Stimulated activated CD4-positive, alpha-beta T cell treated with anti-CD3 and anti-CD28 coated beads, Interleukin-4, amount 100 ng/mL, for 1 hour (primary cell): ENCODE results near the gene CCSER1.

Experiments used
- DNase-seq: peaks from one replicate; pipeline ENCODE4 v3.0.0-alpha.2; 2020

The CCSER1 gene

DNA sequence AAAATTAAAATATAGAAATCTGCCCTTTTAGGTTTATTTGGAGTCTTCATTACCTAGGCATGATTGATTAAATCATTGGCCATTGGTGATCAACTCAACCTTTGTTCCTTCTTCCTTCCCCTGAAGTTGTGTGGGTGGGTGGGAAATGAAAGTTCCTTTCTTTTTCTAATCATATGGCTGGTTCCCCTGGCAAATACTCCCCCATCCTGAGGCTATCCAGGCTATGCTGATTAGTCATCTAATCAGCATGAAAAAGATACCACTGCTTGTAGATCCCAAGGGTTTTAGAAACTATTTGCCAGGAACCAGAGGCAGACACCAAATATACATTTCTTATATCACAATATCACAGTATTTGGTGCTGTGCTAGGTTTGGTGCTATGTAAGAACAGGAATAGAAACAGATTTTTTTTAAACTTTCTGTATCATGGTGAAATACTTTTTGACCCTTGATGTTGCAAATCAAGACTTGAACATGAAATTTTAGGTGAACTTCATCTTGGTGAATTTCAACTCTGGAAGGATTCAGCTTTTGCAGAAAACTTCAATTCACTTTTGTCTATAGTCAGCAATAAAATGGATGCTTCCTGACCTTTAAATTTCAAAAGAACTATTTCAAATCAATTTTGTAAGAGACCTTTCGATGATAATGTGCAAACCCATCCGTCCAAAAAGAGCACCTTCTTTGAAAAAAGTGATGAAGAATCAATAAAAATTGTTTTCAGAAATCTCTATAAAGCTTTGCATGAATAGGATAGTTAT is 71.1 kb downstream of the CCSER1 start:
- no peak for DNase-seq

DNA sequence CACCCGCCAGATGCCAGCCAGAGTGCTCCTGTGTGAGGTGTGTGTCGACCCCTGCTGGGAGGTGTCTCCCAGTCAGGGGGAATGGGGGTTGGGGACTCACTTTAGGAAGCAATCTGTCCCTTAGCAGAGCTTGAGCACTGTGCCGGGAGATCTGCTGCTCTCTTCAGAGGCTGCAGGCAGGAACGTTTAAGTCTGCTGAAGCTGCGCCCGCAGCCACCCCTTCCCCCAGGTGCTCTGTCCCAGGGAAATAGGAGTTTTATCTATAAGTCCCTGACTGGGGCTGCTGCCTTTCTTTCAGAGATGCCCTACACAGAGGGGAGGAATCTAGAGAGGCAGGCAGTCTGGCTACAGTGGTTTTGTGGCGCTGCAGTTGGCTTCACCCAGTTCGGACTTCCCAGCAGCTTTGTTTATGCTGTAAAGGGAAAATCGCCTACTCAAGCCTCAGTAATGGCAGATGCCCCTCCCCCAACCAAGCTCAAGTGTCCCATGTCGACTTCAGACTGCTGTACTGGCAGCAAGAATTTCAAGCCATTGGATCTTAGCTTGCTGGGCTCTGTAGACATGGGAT is 80.8 kb downstream of the CCSER1 start:
- no peak for DNase-seq

DNA sequence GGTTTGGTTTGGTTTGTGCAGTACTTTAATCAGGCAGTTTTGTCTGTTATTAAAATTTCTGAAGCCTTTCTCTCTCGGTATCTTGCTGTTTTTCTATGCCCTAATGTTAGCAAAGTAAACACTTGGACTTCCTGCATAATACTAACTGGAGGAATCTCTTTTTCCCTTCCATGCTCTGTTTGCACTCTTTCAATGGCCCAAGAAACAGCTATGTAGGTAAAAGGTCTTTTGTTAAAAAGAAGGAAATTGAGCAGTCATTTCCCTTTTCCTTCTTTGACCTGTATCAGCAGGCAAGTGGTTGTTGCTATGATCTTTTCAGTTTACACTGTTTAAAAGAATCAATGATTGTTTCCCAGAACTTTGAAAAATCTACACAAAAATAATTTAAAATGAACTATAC is 82.7 kb downstream of the CCSER1 start:
- no peak for DNase-seq

DNA sequence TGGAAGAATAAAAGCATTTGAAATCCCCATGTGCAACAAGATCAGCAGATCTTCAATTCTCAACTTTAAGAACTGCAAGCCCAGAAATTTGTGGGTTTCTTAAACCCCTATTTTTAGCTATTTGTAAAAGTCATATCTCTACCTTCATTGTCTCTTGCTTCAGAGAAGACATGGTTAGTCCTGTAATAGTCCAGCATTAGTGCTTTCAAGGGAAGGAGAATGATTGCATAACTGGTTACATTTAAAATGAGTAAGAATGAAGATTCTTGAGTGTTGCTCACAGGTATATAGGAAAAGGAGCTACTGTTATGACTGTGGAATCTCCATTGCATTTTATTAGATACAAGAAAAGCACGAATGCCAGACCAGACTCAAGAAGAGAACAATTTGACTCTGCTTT is 84.0 kb downstream of the CCSER1 start:
- DNase-seq = no peak

DNA sequence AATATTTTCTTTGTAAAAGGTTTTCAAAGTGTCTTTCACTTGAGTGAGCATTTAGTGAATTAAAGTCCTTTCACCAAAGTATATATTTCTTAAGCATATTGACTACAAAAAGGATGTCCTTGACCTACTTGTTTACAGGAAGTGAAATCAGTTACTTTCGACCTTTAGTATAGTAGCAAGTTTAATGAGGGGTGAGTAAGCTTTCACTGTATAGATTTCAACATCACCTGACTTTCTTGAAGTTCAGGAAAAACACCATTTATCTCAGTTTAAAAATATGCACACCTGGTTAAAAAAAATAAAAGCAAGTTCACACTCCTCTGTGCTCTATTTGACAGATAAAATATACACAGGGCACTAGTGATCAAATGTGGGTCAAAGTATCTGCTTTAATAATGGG is 88.1 kb downstream of the CCSER1 start:
- no peak for DNase-seq

DNA sequence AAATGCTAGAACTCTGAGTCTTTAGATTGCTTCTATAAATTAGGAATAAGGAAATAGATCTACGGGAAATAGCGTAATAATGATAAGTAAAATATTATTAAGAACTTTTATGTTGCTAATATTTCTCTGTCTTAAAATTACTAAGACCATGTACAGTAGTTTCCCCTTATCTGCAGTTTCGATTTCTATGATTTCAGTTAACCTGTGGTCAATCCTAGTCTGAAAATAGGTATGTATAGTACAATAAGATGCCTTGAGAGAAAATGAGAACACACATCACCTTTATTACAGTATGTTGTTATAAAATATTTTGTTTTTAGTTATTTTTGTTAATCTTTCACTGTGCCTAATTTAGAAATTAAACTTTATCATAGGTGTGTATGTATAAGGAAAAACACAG is 92.6 kb downstream of the CCSER1 start:
- DNase-seq = no peak

DNA sequence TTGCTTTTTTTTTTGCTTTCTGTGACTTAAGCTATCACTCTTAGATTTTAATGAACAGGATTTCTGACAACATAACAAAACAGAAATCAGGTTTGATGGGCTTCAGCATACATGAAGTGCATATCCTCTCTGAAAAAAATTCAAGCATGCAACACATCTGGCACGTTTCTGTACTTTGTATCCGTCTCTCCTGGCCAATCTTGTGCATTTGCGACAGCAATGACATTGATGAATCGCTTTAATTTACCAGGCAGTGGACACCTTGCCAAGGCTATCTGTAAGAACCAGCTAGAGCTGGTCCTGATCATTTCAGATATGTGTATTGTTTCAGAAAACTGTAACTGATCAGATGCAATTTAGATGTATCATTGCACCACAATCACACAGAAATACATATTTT is 93.3 kb downstream of the CCSER1 start:
- no peak for DNase-seq

DNA sequence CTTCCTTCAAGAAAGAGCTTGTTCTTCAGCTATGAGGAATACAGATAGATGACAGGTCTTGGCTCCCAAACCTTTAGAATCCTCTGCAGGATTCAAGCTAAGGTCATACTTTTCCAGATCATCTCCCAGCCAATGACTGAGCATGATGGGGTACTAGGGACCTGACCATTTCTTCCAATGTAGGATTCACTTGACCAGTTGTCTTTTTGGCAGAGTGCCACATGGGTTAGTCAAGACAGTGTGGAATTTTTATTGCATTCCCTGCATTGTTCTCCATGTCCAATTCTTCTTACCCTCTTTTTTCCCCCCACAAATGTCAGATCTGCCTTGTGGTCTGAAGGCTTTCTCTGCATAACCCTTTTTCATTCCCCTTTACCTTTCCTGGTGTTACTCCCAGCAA is 99.5 kb downstream of the CCSER1 start:
- no peak for DNase-seq

DNA sequence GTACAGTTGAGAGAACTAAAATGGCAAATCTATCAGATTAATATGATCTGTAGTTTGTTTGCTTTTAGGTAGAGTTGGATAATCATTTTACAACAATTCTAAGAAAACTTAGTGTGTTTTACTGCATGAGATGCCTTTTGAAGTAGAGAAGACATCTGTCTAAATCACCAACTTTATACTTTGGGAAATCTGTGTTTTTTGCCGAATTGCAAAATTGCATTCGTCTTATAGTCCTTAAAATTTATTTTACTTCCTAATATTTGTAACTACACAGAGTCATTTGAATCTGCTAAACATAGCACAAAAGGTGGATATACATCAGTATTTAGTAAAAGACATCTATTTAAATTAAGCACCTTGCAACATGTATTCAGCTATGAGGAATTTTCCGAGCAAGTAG is 100.0 kb downstream of the CCSER1 start:
- no peak for DNase-seq

DNA sequence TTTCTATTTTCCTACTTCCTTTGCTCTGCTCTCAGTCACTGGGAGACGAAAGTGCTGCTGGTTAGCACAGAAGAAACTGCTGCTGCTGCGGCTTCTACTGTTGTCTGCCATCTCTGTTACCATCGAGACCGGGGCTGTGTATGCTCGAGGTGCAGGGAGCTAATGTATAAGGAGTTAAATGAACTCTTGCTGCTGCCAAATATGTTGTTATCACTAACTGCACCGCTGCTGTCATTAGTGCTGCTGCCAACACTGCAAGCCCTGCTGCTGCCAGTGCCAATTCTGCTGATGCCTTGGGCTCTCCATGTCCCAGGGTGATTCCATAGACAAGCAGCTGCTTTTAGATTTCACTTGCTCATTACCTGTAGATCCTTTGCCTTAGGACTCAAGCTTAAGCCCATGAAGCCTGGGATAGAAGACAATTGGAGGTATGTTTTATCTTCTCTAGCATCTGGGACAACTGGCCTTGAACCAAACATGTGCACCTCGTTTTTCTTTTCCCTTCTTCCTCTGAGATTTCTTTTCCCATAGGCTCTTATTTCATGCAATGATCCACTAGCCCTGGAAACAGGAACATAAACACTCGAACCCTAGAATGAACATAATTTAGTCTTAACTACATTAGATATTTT is 107.8 kb downstream of the CCSER1 start:
- DNase-seq = no peak

DNA sequence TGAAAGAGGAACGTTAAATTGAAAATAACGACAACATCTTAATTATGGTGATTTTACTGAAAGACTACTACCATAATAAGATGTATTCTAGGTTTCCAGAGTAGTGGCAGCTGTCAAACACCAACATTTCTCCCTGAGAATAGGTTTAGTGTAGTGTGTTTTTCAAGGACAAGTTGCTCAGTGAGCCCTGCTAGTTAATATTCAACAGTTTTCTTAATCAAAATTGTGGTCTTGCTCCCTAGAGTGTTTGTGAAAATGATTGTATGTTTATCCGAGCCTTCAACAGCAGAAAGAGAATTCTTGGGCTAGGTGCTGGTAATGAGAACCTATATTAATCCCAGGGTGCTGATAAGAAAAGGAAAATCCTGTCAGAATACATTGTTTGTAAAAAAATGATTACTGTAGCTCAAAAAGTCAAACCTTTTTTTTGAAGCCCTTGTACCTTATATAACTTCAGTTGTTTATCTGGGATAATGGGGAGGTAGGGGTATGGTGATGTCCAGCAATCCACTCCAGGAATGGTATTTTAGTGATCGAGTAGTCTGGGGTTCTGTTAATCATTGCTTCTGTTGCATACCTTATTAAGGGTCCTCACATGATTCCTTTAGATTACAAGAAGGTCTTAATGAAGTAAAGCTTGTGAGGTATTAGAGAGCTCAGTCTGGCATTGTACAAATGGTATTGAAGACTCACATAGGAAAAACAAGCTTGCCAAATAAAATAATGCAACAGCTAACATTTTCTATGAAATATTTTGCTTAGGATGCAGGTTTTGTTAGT is 110.7 kb downstream of the CCSER1 start:
- DNase-seq = no peak

DNA sequence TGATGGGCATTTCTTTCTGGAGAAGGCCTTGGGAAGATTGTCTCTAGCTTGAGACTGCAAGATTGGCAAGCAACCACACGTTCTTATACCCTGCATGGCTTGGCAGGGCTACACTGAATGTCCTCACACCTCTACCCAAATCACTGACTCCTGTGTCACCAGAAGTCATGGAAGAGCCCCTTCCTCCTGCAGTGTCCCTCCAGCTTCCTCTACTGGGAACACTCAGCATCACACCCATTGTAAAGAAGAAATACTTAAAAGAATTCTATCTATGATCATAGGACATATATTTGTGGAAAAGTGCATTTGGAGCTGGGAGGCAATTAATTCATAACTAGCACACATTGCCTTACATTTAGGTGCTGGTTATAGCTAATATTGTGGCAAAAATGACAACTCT is 113.1 kb downstream of the CCSER1 start:
- DNase-seq = no peak

DNA sequence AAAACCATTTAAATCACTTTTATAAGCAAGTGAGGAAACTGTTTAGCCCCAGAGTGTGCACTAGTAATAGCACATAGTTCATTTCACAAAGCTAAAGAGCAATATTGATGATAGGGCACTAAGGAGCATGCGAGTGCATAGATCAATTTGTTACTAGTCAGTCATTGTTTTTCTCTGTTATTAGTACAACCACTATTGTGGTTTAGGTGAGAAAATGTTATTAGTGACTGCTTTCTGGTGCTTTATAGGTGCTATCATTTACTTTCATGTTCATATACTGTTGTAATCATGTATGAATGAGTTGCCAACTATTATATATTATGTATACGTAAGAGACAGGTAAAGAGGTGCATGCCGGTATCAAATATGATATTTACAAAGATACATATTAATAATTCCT is 113.8 kb downstream of the CCSER1 start:
- no peak for DNase-seq

DNA sequence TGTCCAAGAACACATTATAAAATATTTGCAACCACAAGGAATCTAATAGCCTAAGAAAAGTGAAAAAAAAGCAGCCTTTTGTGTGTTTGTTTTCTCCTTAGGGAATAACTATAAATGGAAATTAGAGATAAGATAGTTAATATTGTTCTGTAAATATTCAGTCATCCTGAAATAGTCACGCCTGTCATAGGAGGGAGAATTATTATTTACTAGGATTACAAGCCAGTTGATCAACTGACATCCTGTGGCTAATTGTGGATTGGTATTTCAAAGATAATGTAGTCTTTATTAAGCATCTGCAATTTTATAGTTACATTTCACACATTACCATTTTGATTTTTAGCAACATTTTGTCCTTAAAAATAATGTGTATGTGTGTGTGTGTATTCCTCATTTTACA is 118.6 kb downstream of the CCSER1 start:
- no peak for DNase-seq

DNA sequence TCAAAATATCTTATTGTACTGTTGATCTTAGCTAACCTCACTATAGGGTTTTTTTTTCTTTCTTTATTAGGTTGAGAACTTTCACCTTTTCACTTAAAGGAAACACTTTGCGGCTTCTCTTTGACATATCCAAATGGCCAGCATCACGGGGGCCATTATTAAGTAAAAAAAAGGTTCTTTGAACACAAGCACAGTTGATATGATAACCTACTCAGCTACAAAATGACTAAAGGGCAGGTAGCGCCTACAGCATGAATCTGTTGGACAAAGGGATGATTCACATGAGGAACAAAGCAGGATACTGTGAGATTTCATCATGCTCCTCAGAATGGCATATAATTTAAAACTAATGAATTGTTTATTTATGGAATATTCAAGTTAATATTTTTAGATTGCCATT is 119.6 kb downstream of the CCSER1 start:
- DNase-seq = no peak

DNA sequence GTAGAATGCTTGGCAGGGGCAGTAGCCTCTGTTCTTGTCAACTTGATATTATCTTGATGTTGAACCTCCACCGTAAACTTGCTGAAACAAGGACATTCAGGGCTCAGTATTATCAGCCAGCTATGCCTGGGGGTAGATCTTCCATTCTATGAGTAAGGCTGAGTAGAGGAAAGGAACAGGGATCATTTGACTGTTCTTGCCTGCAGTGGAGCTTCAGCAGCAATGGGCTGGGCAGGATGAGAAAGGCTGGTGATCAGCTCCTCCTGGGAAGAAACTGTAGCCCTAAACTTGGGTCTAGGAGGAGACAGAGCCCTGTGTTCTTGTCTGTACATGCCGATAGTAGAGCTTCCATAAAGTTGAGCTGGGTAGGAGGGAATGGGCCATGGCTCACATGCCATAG is 127.2 kb downstream of the CCSER1 start:
- no peak for DNase-seq

DNA sequence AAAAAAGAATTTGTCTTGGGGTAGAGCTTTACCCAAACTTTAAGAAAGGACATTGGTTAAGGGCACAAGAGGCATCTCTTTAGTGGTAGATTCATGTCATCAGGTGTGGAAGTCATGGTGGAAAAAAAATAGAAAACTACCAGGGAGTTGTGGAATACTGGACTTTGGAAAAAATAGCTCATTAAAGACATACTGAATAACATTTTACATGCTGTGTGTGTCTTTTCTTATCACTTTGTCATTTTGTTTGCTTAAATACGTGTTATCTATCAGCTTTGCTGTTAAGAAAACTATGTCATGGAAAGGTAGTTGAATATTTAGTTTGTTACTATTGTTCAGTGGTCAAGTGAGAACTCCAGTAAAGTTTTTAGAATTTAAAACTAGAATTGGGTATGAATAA is 147.0 kb downstream of the CCSER1 start:
- DNase-seq = no peak

DNA sequence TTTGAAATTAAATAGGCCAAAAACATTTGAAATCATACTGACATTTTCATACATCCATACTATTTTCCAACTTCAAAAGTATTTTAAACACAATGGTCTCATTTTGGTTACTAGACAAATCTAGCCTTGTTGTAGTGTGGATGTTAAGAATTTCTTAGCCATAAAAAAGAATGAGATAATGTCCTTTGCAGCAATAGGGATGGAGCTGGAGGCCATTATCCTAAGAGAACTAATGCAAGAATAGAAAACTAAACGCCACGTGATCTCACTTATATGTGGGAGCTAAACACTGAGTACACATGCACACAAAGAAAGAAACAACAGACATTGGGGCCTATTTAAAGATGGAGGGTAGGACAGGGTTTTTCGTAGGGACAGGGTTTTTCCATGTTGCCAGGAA is 153.8 kb downstream of the CCSER1 start:
- no peak for DNase-seq

DNA sequence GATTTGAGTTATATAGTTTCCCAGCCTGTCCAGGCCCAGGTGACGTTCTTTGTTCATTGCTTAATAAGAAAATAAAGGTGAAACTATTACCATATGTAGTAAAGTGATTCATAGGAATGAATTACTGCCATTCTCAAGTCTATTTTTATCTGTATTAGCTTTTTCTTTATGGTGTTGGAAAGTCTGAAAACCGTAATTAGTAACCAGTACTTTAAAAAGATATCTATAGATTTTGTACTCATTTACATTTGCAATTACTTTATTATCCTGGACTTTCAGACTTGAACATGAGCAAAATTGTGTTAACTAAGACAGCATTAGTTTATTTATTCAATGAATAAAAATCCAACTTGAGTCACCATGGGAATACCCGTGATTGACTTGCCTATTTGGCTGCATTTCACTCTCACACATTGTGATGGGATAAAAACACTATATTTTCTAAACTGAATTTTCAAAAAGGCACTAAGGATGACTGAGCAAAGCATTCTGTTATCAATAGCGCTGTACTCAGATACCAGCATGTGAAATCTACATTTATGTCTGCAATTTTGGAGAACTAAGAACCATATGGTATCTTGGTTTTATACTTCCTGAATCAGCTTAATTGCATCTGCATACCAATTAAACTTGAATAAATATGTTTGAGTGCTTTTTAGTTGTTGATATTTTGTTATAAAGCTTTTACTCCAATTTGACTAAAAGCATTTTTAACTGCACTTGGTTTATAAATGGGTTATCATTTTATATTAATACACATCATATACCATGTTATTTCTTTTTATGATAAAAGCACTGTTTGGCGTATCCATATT is 154.6 kb downstream of the CCSER1 start:
- no peak for DNase-seq

DNA sequence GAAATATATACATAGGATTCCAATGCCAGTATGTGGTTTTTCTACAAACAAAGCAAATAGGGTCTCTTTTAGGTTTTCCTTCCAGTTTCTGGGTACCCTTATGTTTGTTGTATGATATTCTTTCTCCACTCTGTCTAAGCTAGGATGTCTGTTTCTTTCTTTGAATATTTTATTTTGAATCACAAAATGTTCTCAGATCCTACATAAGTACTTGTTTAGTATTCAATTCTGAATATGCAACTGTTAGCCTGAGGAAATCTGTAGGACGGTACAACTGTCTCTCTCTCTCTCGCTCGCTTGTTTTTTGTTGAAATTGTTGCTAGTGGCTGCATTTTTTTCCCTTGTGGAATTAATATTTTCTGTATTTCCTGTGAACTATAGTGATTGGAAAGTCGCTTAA is 163.2 kb downstream of the CCSER1 start:
- no peak for DNase-seq

DNA sequence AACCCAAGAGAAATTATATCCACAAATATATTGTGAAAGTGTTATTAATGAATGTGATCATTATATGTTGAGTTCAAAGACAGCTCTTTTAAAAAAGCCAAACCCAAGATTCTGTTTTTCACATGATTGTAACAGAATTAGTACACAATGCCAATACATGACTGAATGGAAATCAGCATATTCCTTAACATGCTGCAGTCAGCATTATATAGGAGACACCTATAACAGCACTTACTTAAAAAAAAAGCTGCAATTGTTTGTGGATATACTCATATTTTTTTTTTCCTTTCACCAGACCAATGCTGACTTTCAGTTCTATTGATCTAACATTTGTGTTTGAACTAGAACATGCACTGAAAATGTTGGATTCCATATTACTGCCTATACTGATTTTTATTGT is 165.2 kb downstream of the CCSER1 start:
- no peak for DNase-seq

DNA sequence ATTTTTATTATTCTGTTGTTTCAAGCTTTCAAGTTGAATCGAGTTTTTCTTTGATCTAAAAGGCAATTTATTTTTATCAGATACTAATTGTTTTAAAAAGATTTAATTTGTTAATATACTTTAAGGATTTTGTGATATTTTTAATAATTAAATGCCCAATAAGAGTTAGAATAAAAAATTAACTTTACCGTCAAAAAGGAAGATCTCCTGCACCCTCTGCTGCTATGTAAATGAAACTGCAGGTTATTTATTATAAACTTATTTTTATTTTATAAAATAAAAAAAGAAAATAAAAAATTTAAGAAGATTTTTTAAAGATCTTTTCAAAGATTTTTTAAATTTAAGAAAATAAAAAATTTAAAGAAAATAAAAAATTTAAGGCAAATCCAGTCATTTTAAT is 166.1 kb downstream of the CCSER1 start:
- DNase-seq = no peak

DNA sequence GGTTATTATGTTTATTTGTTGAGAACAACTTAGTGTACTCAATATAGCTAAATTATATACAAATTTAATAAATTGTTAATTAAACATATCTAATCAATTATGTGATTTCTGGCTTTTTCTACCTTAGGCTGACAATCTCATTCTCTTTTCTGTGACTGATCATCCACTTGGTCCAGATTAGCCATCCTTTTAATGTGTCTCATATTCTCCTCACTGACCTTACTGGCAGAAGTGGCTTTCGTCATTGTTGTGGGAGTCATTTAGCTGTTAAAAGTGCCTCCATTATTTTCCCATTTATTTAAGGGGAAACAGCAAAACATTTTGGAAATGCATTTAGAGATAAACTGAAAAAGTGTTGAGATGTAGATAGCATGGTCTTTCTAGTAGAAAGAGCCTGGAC is 172.2 kb downstream of the CCSER1 start:
- no peak for DNase-seq
